Caco-2 (cell line): ENCODE measurements around the gene WDR72. TPM values are rescaled to one million over a fixed set of nuclear protein-coding genes. Genes with fewer than 3 reads are reported as not detected.
"Not testable (repeated sequence)": the region's sequence is repeated elsewhere in the genome, so short reads cannot be mapped to it uniquely, and the experiment has no call there.

Source experiments
- BruUV-seq: library from RNA; stranded (reverse); fragments of 400-500 nt; replicated peaks from 2 replicates; lab custom pipeline; 2021; lab: Mats Ljungman, UMichigan
- CTCF ChIA-PET: fragments of 300-600 bp; sonication (Branson Sonifier 250); formaldehyde crosslinking; loops from one replicate; lab custom pipeline; 2022; ENCODE audit warnings: antibody characterized with exemption; lab: Charles Lee
- POLR2A ChIA-PET: fragments of 300-600 bp; sonication (Branson Sonifier 250); formaldehyde crosslinking; loops from one replicate; lab custom pipeline; 2022; ENCODE audit warnings: antibody characterized with exemption; lab: Charles Lee
- DNase-seq, 2 experiments: peaks; one replicate each; pipeline versions ENCODE4 v3.0.0 to v3.0.0-alpha.2; 2020 to 2022
- H3K27me3 ChIP-seq: replicated peaks from 2 replicates; pipeline ENCODE4 v1.6.0; 2011; ENCODE audit warnings: low read length; ENCODE audit not compliant: control insufficient read depth, insufficient read depth
- H3K36me3 ChIP-seq: 2 replicates; pipeline ENCODE4 v1.5.1; 2011; ENCODE audit warnings: low read length; ENCODE audit not compliant: control insufficient read depth, insufficient read depth
- H3K4me1 ChIP-seq: fragments of 250-450 bp; sonication (Bioruptor Pico); 2 replicates; pipeline ENCODE4 v1.5.1; 2020; ENCODE audit warnings: mild to moderate bottlenecking
- H3K4me3 ChIP-seq: 2 replicates; pipeline ENCODE4 v1.5.1; 2011; ENCODE audit warnings: low read depth, mild to moderate bottlenecking, control low read depth, low read length
- H3K9me3 ChIP-seq: fragments of 250-450 bp; sonication (Bioruptor Pico); 2 replicates; pipeline ENCODE4 v1.5.1; 2020; ENCODE audit warnings: mild to moderate bottlenecking, moderate library complexity
- H3K27ac Mint-ChIP-seq: one replicate; pipeline ENCODE4 v1.8.0; 2022; ENCODE audit warnings: mixed read lengths; ENCODE audit not compliant: unreplicated experiment
- H3K27me3 Mint-ChIP-seq: one replicate; pipeline ENCODE4 v1.8.0; 2022; ENCODE audit warnings: mixed read lengths; ENCODE audit not compliant: insufficient read depth, unreplicated experiment
- H3K36me3 Mint-ChIP-seq: one replicate; pipeline ENCODE4 v1.8.0; 2022; ENCODE audit warnings: mild to moderate bottlenecking, mixed read lengths; ENCODE audit not compliant: insufficient read depth, unreplicated experiment
- H3K4me1 Mint-ChIP-seq: one replicate; pipeline ENCODE4 v1.8.0; 2022; ENCODE audit warnings: low read depth, mixed read lengths; ENCODE audit not compliant: unreplicated experiment
- H3K4me3 Mint-ChIP-seq: one replicate; pipeline ENCODE4 v1.8.0; 2022; ENCODE audit warnings: mild to moderate bottlenecking, moderate library complexity, mixed read lengths; ENCODE audit not compliant: unreplicated experiment
- H3K9me3 Mint-ChIP-seq: one replicate; pipeline ENCODE4 v1.8.0; 2022; ENCODE audit warnings: mixed read lengths; ENCODE audit not compliant: unreplicated experiment
- CTCF ChIP-seq, 2 experiments: fragments of 200-600 bp in 1 of 2; IDR thresholded peaks; 1 replicate in 1 of 2; 2 replicates in 1 of 2; pipeline versions ENCODE4 v1.5.1 to v1.8.0; 2011 to 2022; ENCODE audit warnings: antibody characterized with exemption in 1 of 2, control low read depth in 1 of 2, inconsistent platforms in 1 of 2, low read depth in 1 of 2, low read length in 1 of 2, mild to moderate bottlenecking in 1 of 2, moderate library complexity in 1 of 2; ENCODE audit not compliant: insufficient read depth in 1 of 2, severe bottlenecking in 1 of 2, unreplicated experiment in 1 of 2
- intact Hi-C: fragments of 100-400 bp; cut with micrococcal nuclease; formaldehyde crosslinking; loops from one replicate; pipeline ENCODE4 v1.10.0; 2022; ENCODE audit not compliant: unreplicated experiment
- total RNA-seq: library from RNA; stranded (reverse); gene quantifications from 2 replicates; pipeline ENCODE4 v1.2.3, GENCODE V29; 2022

Gene WDR72
- total RNA-seq, 1 experiment from 2014 or later: 11.2 TPM

DNA sequence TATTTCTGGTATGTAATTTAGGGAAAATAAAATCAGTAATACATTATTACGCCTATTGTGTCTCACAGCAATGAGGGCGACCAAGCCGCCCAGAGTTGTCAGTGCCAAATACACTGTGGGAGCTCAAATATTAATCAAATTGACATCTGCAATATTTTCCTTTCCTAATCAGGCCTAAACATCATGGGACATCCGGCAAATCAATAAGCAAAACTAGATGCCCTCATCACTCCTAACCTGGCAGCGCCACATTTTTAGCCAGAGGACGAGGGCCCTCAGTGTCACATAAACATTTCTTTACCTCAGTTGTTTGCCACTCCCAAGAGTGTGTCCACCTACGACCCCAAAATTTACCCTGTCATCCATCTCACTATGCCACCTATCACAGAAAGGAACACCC is 64.1 kb downstream of the WDR72 start:
- DNase-seq: no peak
- ChIA-PET POLR2A (no interaction called here), CTCF (no interaction called here)
- Mint-ChIP-seq H3K36me3 (no peaks in the 10 kb centered on the region), H3K4me1 (no peaks in the 10 kb centered on the region), H3K9me3 (peaks cover 4% of the 10 kb centered on the region), H3K27ac (no peak overlapping the region), H3K27me3 (peaks cover 3% of the 10 kb centered on the region), H3K4me3 (no peak overlapping the region)
- intact Hi-C loops: no loop called here
- no peaks in the 10 kb centered on the region for H3K4me1 ChIP-seq
- BruUV-seq: no TSS peak
- no peak overlapping the region for H3K4me3 ChIP-seq
- H3K9me3 ChIP-seq: no peaks in the 10 kb centered on the region
- H3K27me3 ChIP-seq: no peaks in the 10 kb centered on the region
- H3K36me3 ChIP-seq: no peaks in the 10 kb centered on the region
- TF ChIP-seq CTCF (IDR thresholded peaks at IDR 0.05; ENCODE audit: insufficient read depth in 1 of 2, low read depth in 1 of 2, low read length in 1 of 2, severe bottlenecking in 1 of 2, unreplicated experiment in 1 of 2): no peak

GRCh38 chr15:53694476-53694874 is 65.0 kb downstream of the WDR72 start:
- Histone ChIP-seq H3K9me3 (no peaks in the 10 kb centered on the region), H3K27me3 (no peaks in the 10 kb centered on the region), H3K4me3 (no peak overlapping the region), H3K36me3 (no peaks in the 10 kb centered on the region), H3K4me1 (no peaks in the 10 kb centered on the region)
- no peak for TF ChIP-seq CTCF (IDR thresholded peaks at IDR 0.05; ENCODE audit: insufficient read depth in 1 of 2, low read depth in 1 of 2, low read length in 1 of 2, severe bottlenecking in 1 of 2, unreplicated experiment in 1 of 2)
- H3K27ac Mint-ChIP-seq: no peak overlapping the region
- BruUV-seq: no TSS peak
- no peak for DNase-seq
- intact Hi-C loops: no loop called here
- peaks cover 3% of the 10 kb centered on the region for H3K27me3 Mint-ChIP-seq
- H3K36me3 Mint-ChIP-seq: no peaks in the 10 kb centered on the region
- no peaks in the 10 kb centered on the region for H3K4me1 Mint-ChIP-seq
- ChIA-PET CTCF (no interaction called here), POLR2A (interaction anchor here (0.6 kb wide), 1 partner anchor 259 kb away, joined by 3 read pairs; no protein-coding TSS in a partner anchor)
- no peak overlapping the region for H3K4me3 Mint-ChIP-seq
- H3K9me3 Mint-ChIP-seq: peaks cover 9% of the 10 kb centered on the region

DNA sequence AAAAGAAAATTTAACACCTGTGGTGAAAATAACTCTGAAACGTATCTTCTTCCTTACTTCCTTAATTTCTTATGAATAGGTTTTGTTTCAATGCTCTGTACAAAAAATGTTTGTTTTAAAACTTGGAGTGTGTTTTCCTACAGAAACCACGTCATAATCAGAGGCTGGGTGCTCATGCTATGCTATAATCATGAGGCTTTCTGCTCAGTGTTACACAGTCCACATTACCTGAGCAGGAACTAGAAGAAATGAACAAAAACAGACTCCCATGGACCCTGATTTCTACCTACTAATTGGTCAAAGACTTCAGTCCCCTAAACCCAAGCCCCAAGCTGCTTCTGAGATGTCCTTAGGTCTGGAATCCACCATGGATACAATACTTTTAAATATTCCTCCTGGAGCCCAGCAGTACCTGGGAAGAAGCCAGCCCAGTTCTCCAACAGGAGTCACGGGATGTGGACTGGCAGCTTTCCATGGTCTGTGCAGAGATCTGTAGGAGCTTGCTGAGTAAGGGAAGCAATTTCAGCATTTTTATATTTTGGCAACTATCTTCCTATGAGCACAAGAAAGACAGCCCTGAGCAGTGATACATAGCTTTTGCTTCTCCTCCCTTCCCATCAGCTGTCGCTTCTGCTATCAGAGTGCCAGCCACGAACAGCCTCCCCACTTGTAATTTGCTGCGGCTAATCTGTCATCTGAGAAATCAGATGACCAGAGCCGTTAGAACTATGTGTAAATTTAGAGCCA is 65.6 kb downstream of the WDR72 start:
- DNase-seq: no peak
- Mint-ChIP-seq H3K36me3 (no peaks in the 10 kb centered on the region), H3K4me1 (no peaks in the 10 kb centered on the region), H3K9me3 (peaks cover 9% of the 10 kb centered on the region), H3K4me3 (no peak overlapping the region), H3K27ac (no peak overlapping the region), H3K27me3 (peaks cover 3% of the 10 kb centered on the region)
- POLR2A ChIA-PET: interaction anchor here (0.6 kb wide), 1 partner anchor 260 kb away, joined by 3 read pairs; no protein-coding TSS in a partner anchor
- Histone ChIP-seq H3K9me3 (no peaks in the 10 kb centered on the region), H3K4me3 (no peak overlapping the region), H3K36me3 (no peaks in the 10 kb centered on the region), H3K27me3 (no peaks in the 10 kb centered on the region), H3K4me1 (no peaks in the 10 kb centered on the region)
- intact Hi-C loops: no loop called here
- TF ChIP-seq CTCF (IDR thresholded peaks at IDR 0.05; ENCODE audit: insufficient read depth in 1 of 2, low read depth in 1 of 2, low read length in 1 of 2, severe bottlenecking in 1 of 2, unreplicated experiment in 1 of 2): no peak
- BruUV-seq: no TSS peak
- CTCF ChIA-PET: interaction anchor here (0.6 kb wide), 1 partner anchor 1963 kb away, joined by 3 read pairs; no protein-coding TSS in a partner anchor

- H3K9me3 Mint-ChIP-seq, CTCF ChIA-PET, POLR2A ChIA-PET, H3K36me3 ChIP-seq, BruUV-seq, H3K4me1 ChIP-seq, H3K36me3 Mint-ChIP-seq, H3K27me3 Mint-ChIP-seq, H3K9me3 ChIP-seq, H3K27me3 ChIP-seq, H3K4me1 Mint-ChIP-seq: not testable (repeated sequence)
- H3K4me3 ChIP-seq: peak overlapping the region; percentile 41
- Mint-ChIP-seq H3K4me3 (peak overlapping the region; percentile 94), H3K27ac (peak overlapping the region; percentile 96)
- peak; percentile 28 to 37 for DNase-seq
- intact Hi-C loops: loop anchor here (1.0 kb wide), 1 partner anchor 229 kb away; no protein-coding TSS in a partner anchor
Observed at GRCh38 chr15:53684162-53684561, 75.3 kb downstream of the WDR72 start.
